GM10266 (cell line): ENCODE results near the gene SNX4.
A peak's percentile ranks its signal among the peaks of the same experiment; 100 is the strongest.

Experiments used
- DNase-seq: peaks from one replicate; pipeline ENCODE4 v3.0.0; 2012; ENCODE audit errors: extremely low spot score
- CTCF ChIP-seq: IDR thresholded peaks from 2 replicates; pipeline ENCODE4 v1.5.1; 2012; ENCODE audit warnings: mild to moderate bottlenecking, low read depth; ENCODE audit not compliant: control insufficient read depth, insufficient read depth; ENCODE audit errors: missing control alignments

Gene SNX4

GRCh38 chr3:125437631-125438435 is 82.2 kb downstream of the SNX4 start:
- peak; percentile 27 for DNase-seq
- TF ChIP-seq CTCF, result peak; percentile 86

- DNase-seq, result no peak
- no peak for TF ChIP-seq CTCF
Measured at GRCh38 chr3:125436921-125437320, 83.1 kb downstream of the SNX4 start.

- no peak for DNase-seq
Measured at GRCh38 chr3:125435231-125435630, 84.8 kb downstream of the SNX4 start.

GRCh38 chr3:125434582-125435011 is 85.4 kb downstream of the SNX4 start:
- peak; percentile 26 for DNase-seq
- TF ChIP-seq CTCF, result no peak

More at GRCh38 chr3:125435231-125435630, 84.8 kb downstream of the SNX4 start:
- TF ChIP-seq CTCF, result no peak

GRCh38 chr3:125433611-125434041 is 86.4 kb downstream of the SNX4 start:
- TF ChIP-seq CTCF, result no peak
- DNase-seq, result no peak

GRCh38 chr3:125433091-125433534 is 86.9 kb downstream of the SNX4 start:
- no peak for DNase-seq
- no peak for TF ChIP-seq CTCF

- no peak for TF ChIP-seq CTCF
- no peak for DNase-seq
Measured at GRCh38 chr3:125431912-125432790, 87.9 kb downstream of the SNX4 start.
